K562 (cell line): Measurements from ENCODE around the gene TEX54. TPM values are rescaled to one million over a fixed set of nuclear protein-coding genes. Genes with fewer than 3 reads are reported as not detected.
A peak's percentile ranks its signal among the peaks of the same experiment; 100 is the strongest.

Source experiments
- ATF4 ChIP-seq: fragments of 450-650 bp; formaldehyde crosslinking; IDR thresholded peaks from 2 replicates; pipeline ENCODE4 v1.4.0; 2022; ENCODE audit warnings: mild to moderate bottlenecking, moderate library complexity
- GATAD2A ChIP-seq: fragments of 450-650 bp; IDR thresholded peaks from 2 replicates; pipeline ENCODE4 v1.6.1; 2017
- HMGN3 ChIP-seq: IDR thresholded peaks from 2 replicates; pipeline ENCODE4 v1.6.1; 2011; ENCODE audit warnings: borderline replicate concordance, low read depth, mild to moderate bottlenecking, mixed read lengths, low read length; ENCODE audit not compliant: insufficient read length; ENCODE audit errors: extremely low read depth
- KLF16 ChIP-seq: IDR thresholded peaks from 2 replicates; pipeline ENCODE4 v1.6.1; 2016; ENCODE audit warnings: antibody characterized with exemption
- MBD2 ChIP-seq: sonication (generic); IDR thresholded peaks from 2 replicates; pipeline ENCODE4 v1.6.1; 2016; ENCODE audit warnings: low read depth, borderline replicate concordance
- NCOA1 ChIP-seq: fragments of 450-650 bp; IDR thresholded peaks from 2 replicates; pipeline ENCODE4 v1.6.1; 2016; ENCODE audit warnings: low read depth
- NCOA2 ChIP-seq, 2 experiments: fragments of 450-650 bp; IDR thresholded peaks; 2 replicates each; pipeline ENCODE4 v1.6.1; 2018; ENCODE audit warnings: mild to moderate bottlenecking in 2 of 2, moderate library complexity in 1 of 2; ENCODE audit not compliant: partially characterized antibody in 2 of 2
- RBM22 ChIP-seq: fragments of 200-400 bp; formaldehyde crosslinking; IDR thresholded peaks from 2 replicates; pipeline ENCODE4 v1.6.1; 2018; ENCODE audit warnings: low read length, low read depth; ENCODE audit not compliant: poor library complexity, severe bottlenecking
- RFX7 ChIP-seq: fragments of 250-450 bp; sonication (Bioruptor Pico); IDR thresholded peaks from 2 replicates; pipeline ENCODE4 v1.5.1; 2021; ENCODE audit warnings: mild to moderate bottlenecking
- RNF2 ChIP-seq: sonication (generic); IDR thresholded peaks from 2 replicates; pipeline ENCODE4 v1.6.1; 2016
- SNAPC5 ChIP-seq: fragments of 250-450 bp; sonication (Bioruptor Pico); IDR thresholded peaks from 2 replicates; pipeline ENCODE4 v1.8.0; 2021; ENCODE audit warnings: moderate library complexity, mild to moderate bottlenecking, inconsistent platforms
- SRSF9 ChIP-seq: fragments of 200-400 bp; formaldehyde crosslinking; IDR thresholded peaks from 2 replicates; pipeline ENCODE4 v1.6.1; 2017; ENCODE audit warnings: low read depth, low read length, borderline replicate concordance
- polyA plus RNA-seq, 8 experiments: library from polyadenylated mRNA; depleted of rRNA in 4 of 8; stranded (reverse) in 5 of 8; unstranded in 3 of 8; fragments of >200 nt; fragmentation: Nextera tagmentation in 2 of 8; fragmentation: Illumina TruSeq in 1 of 8; extraction: Ambion mirVana in 2 of 8; extraction: Trizol in 1 of 8; gene quantifications; 2 replicates each; pipeline versions ENCODE4 v1.2.1 to v1.2.3, GENCODE V29; 2011 to 2014; ENCODE audit warnings: inconsistent platforms in 1 of 8, missing spikeins in 1 of 8
- total RNA-seq, 7 experiments: library from RNA; depleted of rRNA in 6 of 7; stranded (reverse); fragments of >200 nt in 6 of 7; fragmentation: Illumina TruSeq in 2 of 7; extraction: Trizol in 2 of 7; gene quantifications; 2 replicates each; pipeline versions ENCODE4 v1.2.1 to v1.2.3, GENCODE V29; 2011 to 2021; ENCODE audit warnings: low replicate concordance in 1 of 7
- TF ChIP-seq, protein P1 (sequence below): fragments of 450-650 bp; IDR thresholded peaks from 2 replicates; pipeline ENCODE4 v1.6.1; 2016; ENCODE audit warnings: low read depth
- TF ChIP-seq, protein P2 (sequence below): IDR thresholded peaks from 2 replicates; pipeline ENCODE4 v1.6.1; 2014; ENCODE audit warnings: antibody characterized with exemption
- TF ChIP-seq, protein P3 (sequence below): fragments of 250-450 bp; sonication (Bioruptor Pico); IDR thresholded peaks from 2 replicates; pipeline ENCODE4 v1.8.0; 2021; ENCODE audit warnings: moderate library complexity, mild to moderate bottlenecking, inconsistent platforms

The TEX54 gene
- total and polyA plus RNA-seq, 9 of the 15 experiments (the other 6 are each of a cell fraction or from before 2014, with no cell fraction given), result not detected

GRCh38 chr11:62841361-62842170 lies 8.9 kb upstream of the TEX54 start (continued):
- TF ChIP-seq, protein P1, sequence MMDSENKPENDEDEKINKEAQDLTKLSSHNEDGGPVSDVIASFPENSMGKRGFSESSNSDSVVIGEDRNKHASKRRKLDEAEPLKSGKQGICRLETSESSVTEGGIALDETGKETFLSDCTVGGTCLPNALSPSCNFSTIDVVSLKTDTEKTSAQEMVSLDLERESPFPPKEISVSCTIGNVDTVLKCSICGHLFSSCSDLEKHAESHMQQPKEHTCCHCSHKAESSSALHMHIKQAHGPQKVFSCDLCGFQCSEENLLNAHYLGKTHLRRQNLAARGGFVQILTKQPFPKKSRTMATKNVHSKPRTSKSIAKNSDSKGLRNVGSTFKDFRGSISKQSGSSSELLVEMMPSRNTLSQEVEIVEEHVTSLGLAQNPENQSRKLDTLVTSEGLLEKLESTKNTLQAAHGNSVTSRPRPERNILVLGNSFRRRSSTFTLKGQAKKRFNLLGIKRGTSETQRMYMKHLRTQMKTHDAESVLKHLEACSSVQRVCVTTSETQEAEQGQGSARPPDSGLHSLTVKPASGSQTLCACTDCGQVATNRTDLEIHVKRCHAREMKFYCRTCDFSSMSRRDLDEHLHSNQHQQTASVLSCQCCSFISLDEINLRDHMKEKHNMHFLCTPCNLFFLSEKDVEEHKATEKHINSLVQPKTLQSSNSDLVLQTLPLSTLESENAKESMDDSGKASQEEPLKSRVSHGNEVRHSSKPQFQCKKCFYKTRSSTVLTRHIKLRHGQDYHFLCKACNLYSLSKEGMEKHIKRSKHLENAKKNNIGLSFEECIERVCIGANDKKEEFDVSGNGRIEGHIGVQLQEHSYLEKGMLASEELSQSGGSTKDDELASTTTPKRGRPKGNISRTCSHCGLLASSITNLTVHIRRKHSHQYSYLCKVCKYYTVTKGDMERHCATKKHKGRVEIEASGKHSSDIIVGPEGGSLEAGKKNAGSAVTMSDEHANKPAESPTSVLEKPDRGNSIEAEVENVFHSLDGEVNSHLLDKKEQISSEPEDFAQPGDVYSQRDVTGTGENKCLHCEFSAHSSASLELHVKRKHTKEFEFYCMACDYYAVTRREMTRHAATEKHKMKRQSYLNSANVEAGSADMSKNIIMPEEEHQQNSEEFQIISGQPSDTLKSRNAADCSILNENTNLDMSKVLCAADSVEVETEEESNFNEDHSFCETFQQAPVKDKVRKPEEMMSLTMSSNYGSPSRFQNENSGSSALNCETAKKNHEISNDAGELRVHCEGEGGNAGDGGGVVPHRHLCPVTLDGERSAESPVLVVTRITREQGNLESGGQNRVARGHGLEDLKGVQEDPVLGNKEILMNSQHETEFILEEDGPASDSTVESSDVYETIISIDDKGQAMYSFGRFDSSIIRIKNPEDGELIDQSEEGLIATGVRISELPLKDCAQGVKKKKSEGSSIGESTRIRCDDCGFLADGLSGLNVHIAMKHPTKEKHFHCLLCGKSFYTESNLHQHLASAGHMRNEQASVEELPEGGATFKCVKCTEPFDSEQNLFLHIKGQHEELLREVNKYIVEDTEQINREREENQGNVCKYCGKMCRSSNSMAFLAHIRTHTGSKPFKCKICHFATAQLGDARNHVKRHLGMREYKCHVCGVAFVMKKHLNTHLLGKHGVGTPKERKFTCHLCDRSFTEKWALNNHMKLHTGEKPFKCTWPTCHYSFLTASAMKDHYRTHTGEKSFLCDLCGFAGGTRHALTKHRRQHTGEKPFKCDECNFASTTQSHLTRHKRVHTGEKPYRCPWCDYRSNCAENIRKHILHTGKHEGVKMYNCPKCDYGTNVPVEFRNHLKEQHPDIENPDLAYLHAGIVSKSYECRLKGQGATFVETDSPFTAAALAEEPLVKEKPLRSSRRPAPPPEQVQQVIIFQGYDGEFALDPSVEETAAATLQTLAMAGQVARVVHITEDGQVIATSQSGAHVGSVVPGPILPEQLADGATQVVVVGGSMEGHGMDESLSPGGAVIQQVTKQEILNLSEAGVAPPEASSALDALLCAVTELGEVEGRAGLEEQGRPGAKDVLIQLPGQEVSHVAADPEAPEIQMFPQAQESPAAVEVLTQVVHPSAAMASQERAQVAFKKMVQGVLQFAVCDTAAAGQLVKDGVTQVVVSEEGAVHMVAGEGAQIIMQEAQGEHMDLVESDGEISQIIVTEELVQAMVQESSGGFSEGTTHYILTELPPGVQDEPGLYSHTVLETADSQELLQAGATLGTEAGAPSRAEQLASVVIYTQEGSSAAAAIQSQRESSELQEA, result no peak
- TF ChIP-seq, protein P2, sequence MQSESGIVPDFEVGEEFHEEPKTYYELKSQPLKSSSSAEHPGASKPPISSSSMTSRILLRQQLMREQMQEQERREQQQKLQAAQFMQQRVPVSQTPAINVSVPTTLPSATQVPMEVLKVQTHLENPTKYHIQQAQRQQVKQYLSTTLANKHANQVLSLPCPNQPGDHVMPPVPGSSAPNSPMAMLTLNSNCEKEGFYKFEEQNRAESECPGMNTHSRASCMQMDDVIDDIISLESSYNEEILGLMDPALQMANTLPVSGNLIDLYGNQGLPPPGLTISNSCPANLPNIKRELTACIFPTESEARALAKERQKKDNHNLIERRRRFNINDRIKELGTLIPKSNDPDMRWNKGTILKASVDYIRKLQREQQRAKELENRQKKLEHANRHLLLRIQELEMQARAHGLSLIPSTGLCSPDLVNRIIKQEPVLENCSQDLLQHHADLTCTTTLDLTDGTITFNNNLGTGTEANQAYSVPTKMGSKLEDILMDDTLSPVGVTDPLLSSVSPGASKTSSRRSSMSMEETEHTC, result 0 out of 2 replicates have a peak, but pooled peaks have one; percentile 66
- TF ChIP-seq HMGN3 (no peak), RBM22 (no peak), SRSF9 (no peak), RNF2 (peak; percentile 100), KLF16 (peak; percentile 65), NCOA2 (IDR thresholded peaks at IDR 0.05; ENCODE audit: partially characterized antibody in 2 of 2) (no peak), RFX7 (CRISPR knock-in tag) (peak; percentile 100), GATAD2A (peak; percentile 98), MBD2 (peak; percentile 98), ATF4 (CRISPR knock-in tag) (peak; percentile 99), SNAPC5 (peak; percentile 100), NCOA1 (peak; percentile 87)
- TF ChIP-seq, protein P3, sequence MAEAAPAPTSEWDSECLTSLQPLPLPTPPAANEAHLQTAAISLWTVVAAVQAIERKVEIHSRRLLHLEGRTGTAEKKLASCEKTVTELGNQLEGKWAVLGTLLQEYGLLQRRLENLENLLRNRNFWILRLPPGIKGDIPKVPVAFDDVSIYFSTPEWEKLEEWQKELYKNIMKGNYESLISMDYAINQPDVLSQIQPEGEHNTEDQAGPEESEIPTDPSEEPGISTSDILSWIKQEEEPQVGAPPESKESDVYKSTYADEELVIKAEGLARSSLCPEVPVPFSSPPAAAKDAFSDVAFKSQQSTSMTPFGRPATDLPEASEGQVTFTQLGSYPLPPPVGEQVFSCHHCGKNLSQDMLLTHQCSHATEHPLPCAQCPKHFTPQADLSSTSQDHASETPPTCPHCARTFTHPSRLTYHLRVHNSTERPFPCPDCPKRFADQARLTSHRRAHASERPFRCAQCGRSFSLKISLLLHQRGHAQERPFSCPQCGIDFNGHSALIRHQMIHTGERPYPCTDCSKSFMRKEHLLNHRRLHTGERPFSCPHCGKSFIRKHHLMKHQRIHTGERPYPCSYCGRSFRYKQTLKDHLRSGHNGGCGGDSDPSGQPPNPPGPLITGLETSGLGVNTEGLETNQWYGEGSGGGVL (CRISPR knock-in tag), result peak; percentile 71; the same call in 1 of the 2 replicates
